ENCODE results near the gene CFAP46.

GRCh38 chr10:132847856-132848255 is 94.5 kb downstream of the CFAP46 start:
- TF ChIP-seq CTCF (IDR thresholded peaks at IDR 0.05) (no peak), POLR2A (IDR thresholded peaks at IDR 0.05) (no peak)

Measured in uterus (tissue), 2 donors.